WTC11 (cell line): ENCODE measurements around the gene PDE4B. TPM values are rescaled to one million over a fixed set of nuclear protein-coding genes. Genes with fewer than 3 reads are reported as not detected.

ENCODE experiments used
- ATAC-seq: fragments of 200-7000 bp; cut with Tn5 transposase; 2 replicates; pipeline ENCODE4 v1.10.0; 2021; ENCODE audit warnings: mild to moderate bottlenecking, moderate library complexity
- CTCF ChIA-PET: fragments of 300-600 bp; sonication (Branson Sonifier 250); formaldehyde crosslinking; loops from one replicate; lab custom pipeline; 2021; ENCODE audit warnings: antibody characterized with exemption; lab: Charles Lee
- POLR2A ChIA-PET: fragments of 350-600 bp; sonication (Branson Sonifier 250); formaldehyde crosslinking; loops from one replicate; lab custom pipeline; 2021; ENCODE audit warnings: antibody characterized with exemption; lab: Charles Lee
- DNase-seq: peaks from one replicate; pipeline ENCODE4 v3.0.0; 2021; ENCODE audit warnings: low spot score
- H3K27ac Mint-ChIP-seq: 2 replicates; pipeline ENCODE4 v1.8.0; 2021; ENCODE audit warnings: mixed read lengths
- H3K27me3 Mint-ChIP-seq: 2 replicates; pipeline ENCODE4 v1.8.0; 2021; ENCODE audit warnings: low read depth, mild to moderate bottlenecking, moderate library complexity, mixed read lengths
- H3K36me3 Mint-ChIP-seq: 2 replicates; pipeline ENCODE4 v1.8.0; 2021; ENCODE audit warnings: mixed read lengths
- H3K4me1 Mint-ChIP-seq: 2 replicates; pipeline ENCODE4 v1.8.0; 2022; ENCODE audit warnings: mixed read lengths
- H3K4me3 Mint-ChIP-seq: 2 replicates; pipeline ENCODE4 v1.8.0; 2021; ENCODE audit warnings: mild to moderate bottlenecking, moderate library complexity, mixed read lengths
- H3K9me3 Mint-ChIP-seq: 2 replicates; pipeline ENCODE4 v1.8.0; 2021; ENCODE audit warnings: mixed read lengths
- ATF2 ChIP-seq: sonication (generic); formaldehyde crosslinking; IDR thresholded peaks from 2 replicates; pipeline ENCODE4 v1.8.1; 2022; ENCODE audit warnings: low read depth, missing genetic modification reagents, borderline replicate concordance
- ATF6 ChIP-seq: sonication (generic); formaldehyde crosslinking; IDR thresholded peaks from 2 replicates; pipeline ENCODE4 v1.8.1; 2023; ENCODE audit warnings: mild to moderate bottlenecking, missing genetic modification reagents
- CBFB ChIP-seq: sonication (generic); formaldehyde crosslinking; IDR thresholded peaks from 2 replicates; pipeline ENCODE4 v1.8.1; 2022; ENCODE audit warnings: mild to moderate bottlenecking, low read depth, missing genetic modification reagents
- CDX4 ChIP-seq: fragments of 250-450 bp; sonication (Bioruptor Pico); IDR thresholded peaks from 2 replicates; pipeline ENCODE4 v1.9.0; 2021; ENCODE audit warnings: moderate library complexity, mild to moderate bottlenecking, inconsistent platforms, borderline replicate concordance
- CREM ChIP-seq: sonication (generic); formaldehyde crosslinking; IDR thresholded peaks from 2 replicates; pipeline ENCODE4 v1.8.1; 2022; ENCODE audit warnings: mild to moderate bottlenecking, missing genetic modification reagents, moderate library complexity
- E2F4 ChIP-seq: sonication (generic); formaldehyde crosslinking; IDR thresholded peaks from 2 replicates; pipeline ENCODE4 v1.8.1; 2022; ENCODE audit warnings: low read depth, mild to moderate bottlenecking, moderate library complexity, missing genetic modification reagents, borderline replicate concordance
- ELF4 ChIP-seq: sonication (generic); formaldehyde crosslinking; IDR thresholded peaks from 2 replicates; pipeline ENCODE4 v1.8.1; 2022; ENCODE audit warnings: low read depth, mild to moderate bottlenecking, moderate library complexity, missing genetic modification reagents
- MXD4 ChIP-seq: fragments of 250-450 bp; sonication (Bioruptor Pico); IDR thresholded peaks from 2 replicates; pipeline ENCODE4 v1.8.0; 2021; ENCODE audit warnings: mild to moderate bottlenecking, moderate library complexity, borderline replicate concordance
- NR1H2 ChIP-seq: sonication (generic); formaldehyde crosslinking; IDR thresholded peaks from 2 replicates; pipeline ENCODE4 v1.9.0; 2021; ENCODE audit warnings: mild to moderate bottlenecking, moderate library complexity, missing genetic modification reagents
- OVOL2 ChIP-seq: fragments of 250-450 bp; sonication (Bioruptor Pico); IDR thresholded peaks from 2 replicates; pipeline ENCODE4 v1.9.0; 2021; ENCODE audit warnings: mild to moderate bottlenecking, borderline replicate concordance
- RORB ChIP-seq: fragments of 250-450 bp; sonication (Bioruptor Pico); IDR thresholded peaks from 2 replicates; pipeline ENCODE4 v1.9.0; 2021; ENCODE audit warnings: mild to moderate bottlenecking
- SP1 ChIP-seq: sonication (generic); formaldehyde crosslinking; conservative IDR thresholded peaks from 2 replicates; pipeline ENCODE4 v1.8.1; 2022; ENCODE audit warnings: missing genetic modification reagents
- TP53 ChIP-seq: sonication (generic); formaldehyde crosslinking; IDR thresholded peaks from 2 replicates; pipeline ENCODE4 v1.8.1; 2023; ENCODE audit warnings: mild to moderate bottlenecking, missing genetic modification reagents
- ZMAT4 ChIP-seq: fragments of 250-450 bp; sonication (Bioruptor Pico); IDR thresholded peaks from 2 replicates; pipeline ENCODE4 v1.9.0; 2021; ENCODE audit warnings: mild to moderate bottlenecking
- ZNF281 ChIP-seq: sonication (generic); formaldehyde crosslinking; IDR thresholded peaks from 2 replicates; pipeline ENCODE4 v1.8.0; 2023; ENCODE audit warnings: mild to moderate bottlenecking, missing genetic modification reagents
- ZNF396 ChIP-seq: fragments of 250-450 bp; sonication (Bioruptor Pico); IDR thresholded peaks from 2 replicates; pipeline ENCODE4 v1.8.0; 2021; ENCODE audit warnings: mild to moderate bottlenecking, moderate library complexity, borderline replicate concordance
- ZNF423 ChIP-seq: fragments of 250-450 bp; sonication (Bioruptor Pico); IDR thresholded peaks from 2 replicates; pipeline ENCODE4 v2.1.2; 2022; ENCODE audit warnings: mild to moderate bottlenecking, moderate library complexity
- ZNF671 ChIP-seq: fragments of 250-450 bp; sonication (Bioruptor Pico); IDR thresholded peaks from 2 replicates; pipeline ENCODE4 v1.8.0; 2021; ENCODE audit warnings: mild to moderate bottlenecking
- ZSCAN18 ChIP-seq: fragments of 250-450 bp; sonication (Bioruptor Pico); IDR thresholded peaks from 2 replicates; pipeline ENCODE4 v2.1.2; 2022; ENCODE audit warnings: mild to moderate bottlenecking, moderate library complexity
- total RNA-seq: library from RNA; stranded (reverse); gene quantifications from 3 replicates; pipeline ENCODE4 v1.2.3, GENCODE V29; 2021

The PDE4B gene
- total RNA-seq, 1 experiment from 2014 or later: 8.0 TPM

GRCh38 chr1:65757531-65757930 lies 35.2 kb upstream of the PDE4B start (continued):
- TF ChIP-seq RORB: no peak
- no peak for TF ChIP-seq TP53 (CRISPR knock-in tag)
- TF ChIP-seq SP1: no peak
- TF ChIP-seq ATF2 (CRISPR knock-in tag): no peak
- no peak for TF ChIP-seq NR1H2 (CRISPR knock-in tag)
- TF ChIP-seq OVOL2 (CRISPR knock-in tag): no peak

GRCh38 chr1:65758128-65758527 lies 34.6 kb upstream of the PDE4B start:
- H3K36me3 Mint-ChIP-seq: no peaks in the 10 kb centered on the region
- no peak overlapping the region for H3K4me3 Mint-ChIP-seq
- no peak for DNase-seq
- H3K27me3 Mint-ChIP-seq: no peaks in the 10 kb centered on the region
- POLR2A ChIA-PET: no interaction called here
- no peak for ATAC-seq
- no peak overlapping the region for H3K27ac Mint-ChIP-seq
- CTCF ChIA-PET: interaction anchor here (1.2 kb wide), 1 partner anchor 71 kb away, joined by 3 read pairs; no protein-coding TSS in a partner anchor
- H3K4me1 Mint-ChIP-seq: 0 out of 2 replicates have a peak, but pooled peaks cover 3% of the 10 kb centered on the region
- TF ChIP-seq E2F4 (CRISPR knock-in tag) (no peak), ZNF281 (no peak), MXD4 (no peak), ZNF423 (CRISPR knock-in tag) (no peak), ELF4 (CRISPR knock-in tag) (no peak), ZNF671 (no peak), CDX4 (CRISPR knock-in tag) (no peak), ZSCAN18 (CRISPR knock-in tag) (no peak), ZNF396 (CRISPR knock-in tag) (no peak), ZMAT4 (no peak), SP1 (no peak), CREM (CRISPR knock-in tag) (no peak), CBFB (CRISPR knock-in tag) (no peak), ATF6 (CRISPR knock-in tag) (no peak)
- no peaks in the 10 kb centered on the region for H3K9me3 Mint-ChIP-seq
